DMS 273 treated with DMSO at 0.1 percent for 48 hours (cell line): ENCODE data around the gene BTBD19.

Experiments
- DNase-seq: peaks from one replicate; lab custom pipeline; 2025; lab: John Stamatoyannopoulos, UW

BTBD19 gene

GRCh38 chr1:44855742-44856141 lies 47.4 kb downstream of the BTBD19 start:
- no peak for DNase-seq

DNA sequence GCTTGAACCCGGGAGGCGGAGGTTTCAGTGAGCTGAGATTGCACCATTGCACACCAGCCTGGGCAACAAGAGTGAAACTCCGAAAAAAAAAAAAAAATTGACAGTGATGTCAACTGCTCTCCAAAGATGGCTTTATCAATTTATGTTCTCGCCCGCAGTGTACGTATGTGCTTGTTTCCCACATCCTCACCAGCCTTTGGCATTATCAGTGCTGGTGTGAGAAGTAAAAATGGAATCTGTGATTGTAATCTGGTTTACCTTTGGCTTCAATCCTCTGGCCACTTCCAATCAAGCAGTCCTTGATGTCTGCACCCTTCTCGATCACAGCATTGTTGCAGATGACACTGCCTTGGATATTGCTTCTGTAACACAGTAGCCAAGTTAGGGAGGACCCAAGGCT lies 49.1 kb downstream of the BTBD19 start:
- DNase-seq: no peak

DNA sequence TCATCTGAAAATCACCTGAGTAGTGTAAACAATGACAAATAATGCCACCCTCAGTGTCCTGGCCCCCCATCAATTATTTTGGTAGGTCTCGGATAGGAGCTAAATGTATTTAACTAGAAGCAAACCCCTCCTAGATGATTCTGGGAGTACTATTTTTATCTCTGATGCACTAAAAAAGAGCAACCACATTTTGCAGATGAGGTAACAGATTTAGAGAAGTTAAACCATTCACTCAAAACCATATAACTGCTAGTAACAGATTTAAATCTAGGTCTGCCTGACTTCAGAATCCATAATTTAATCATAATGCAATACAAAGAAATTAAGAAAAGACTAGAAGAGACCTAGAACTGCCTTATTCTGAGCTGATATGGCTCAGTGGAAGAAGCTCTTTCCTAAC lies 52.0 kb downstream of the BTBD19 start:
- no peak for DNase-seq

DNA sequence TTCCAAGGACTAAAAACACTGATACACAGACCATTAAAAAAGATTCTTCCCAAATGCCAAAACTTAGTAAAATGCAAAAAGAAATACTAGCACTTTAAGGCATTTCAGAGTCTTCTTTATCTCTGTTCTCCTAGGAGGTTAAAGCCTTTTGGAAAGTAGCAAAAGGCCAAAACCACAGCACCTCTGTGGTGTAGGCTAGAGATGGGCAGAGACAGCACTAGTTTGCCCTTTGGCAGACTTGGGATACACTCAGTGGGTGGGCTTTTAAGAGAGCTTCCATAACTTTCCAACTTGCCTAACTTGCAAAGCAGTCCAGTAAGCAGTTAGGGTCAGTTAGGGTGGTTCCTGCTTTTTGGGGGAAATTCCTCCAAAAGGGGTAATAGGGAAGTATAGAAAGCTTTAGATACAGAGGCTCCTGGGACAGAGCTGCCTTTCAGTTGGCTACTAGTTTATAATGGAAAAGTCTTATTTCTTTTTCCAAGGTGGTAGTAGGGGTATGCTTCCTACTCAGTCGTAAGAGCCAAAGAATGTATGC lies 52.6 kb downstream of the BTBD19 start:
- DNase-seq: no peak

- DNase-seq: no peak
These were observed 54.6 kb downstream of the BTBD19 start for GRCh38 chr1:44862829-44863401.
